GM19193 (cell line): ENCODE data around the gene EHBP1L1.

ENCODE experiments used
- POLR2A ChIP-seq: IDR thresholded peaks from 4 replicates; pipeline ENCODE4 v1.6.1; 2011; ENCODE audit not compliant: insufficient read depth, insufficient read length; ENCODE audit errors: extremely low read depth

The EHBP1L1 gene

GRCh38 chr11:65569164-65569972 is 6.5 kb upstream of the EHBP1L1 start:
- no peak for TF ChIP-seq POLR2A

GRCh38 chr11:65569973-65570918 is 5.6 kb upstream of the EHBP1L1 start, which contains the start of gene ZNRD2:
TSS of gene ZNRD2 (plus strand) at chr11:65570477. CDS start at chr11:65570492, 15 bp downstream.
- TF ChIP-seq POLR2A = peak; percentile 69

- TF ChIP-seq POLR2A = no peak
These were observed 4.4 kb upstream of the EHBP1L1 start for GRCh38 chr11:65571420-65571819.

GRCh38 chr11:65571940-65572339 is 3.9 kb upstream of the EHBP1L1 start:
- no peak for TF ChIP-seq POLR2A

GRCh38 chr11:65572356-65573051 is 3.3 kb upstream of the EHBP1L1 start, which contains the start of gene FAM89B:
TSS of gene FAM89B (plus strand) at chr11:65572538. CDS start at chr11:65572670, 132 bp downstream.
- peak; percentile 46 for TF ChIP-seq POLR2A

GRCh38 chr11:65573391-65574079 is 2.3 kb upstream of the EHBP1L1 start:
- TF ChIP-seq POLR2A = no peak

GRCh38 chr11:65574109-65574810 is 1.6 kb upstream of the EHBP1L1 start:
- TF ChIP-seq POLR2A = no peak

- TF ChIP-seq POLR2A = no peak
These were observed 864 bp upstream of the EHBP1L1 start for GRCh38 chr11:65574811-65575567.

- TF ChIP-seq POLR2A = no peak
These were observed 496 bp downstream of the EHBP1L1 start for GRCh38 chr11:65576232-65576866.

- no peak for TF ChIP-seq POLR2A
These were observed 1.3 kb downstream of the EHBP1L1 start for GRCh38 chr11:65576867-65577755.

- no peak for TF ChIP-seq POLR2A
These were observed 1.9 kb downstream of the EHBP1L1 start for GRCh38 chr11:65577756-65578109.

- TF ChIP-seq POLR2A = no peak
These were observed 2.3 kb downstream of the EHBP1L1 start for GRCh38 chr11:65578134-65578533.
